Sigmoid colon (tissue), 4 donors: ENCODE results near the gene MTCL1.

Experiments
- CTCF ChIP-seq, 4 experiments: fragments of 450-650 bp in 3 of 4; fragments of 200-600 bp in 1 of 4; IDR thresholded peaks; one replicate each; pipeline ENCODE4 v1.5.1; 2016 to 2019; ENCODE audit warnings: antibody characterized with exemption in 4 of 4, mild to moderate bottlenecking in 3 of 4, moderate library complexity in 2 of 4
- POLR2A ChIP-seq, 2 donors: fragments of 450-650 bp; IDR thresholded peaks; one replicate each; pipeline ENCODE4 v1.6.1; 2016; ENCODE audit warnings: antibody characterized with exemption in 2 of 2, mild to moderate bottlenecking in 2 of 2, moderate library complexity in 2 of 2
- POLR2AphosphoS5 ChIP-seq, 4 donors: sonication (generic); formaldehyde crosslinking; IDR thresholded peaks; one replicate each; pipeline ENCODE4 v1.6.1; 2017; ENCODE audit warnings: antibody characterized with exemption in 4 of 4

- TF ChIP-seq CTCF (IDR thresholded peaks at IDR 0.05) (no peak), POLR2A (IDR thresholded peaks at IDR 0.05) (no peak), POLR2AphosphoS5 (IDR thresholded peaks at IDR 0.05) (no peak)
Measured at GRCh38 chr18:8685914-8686216, 19.5 kb upstream of the MTCL1 start.
